SK-N-SH treated with all-trans-retinoic acid at 6 μM for 48 hours (cell line): Measurements from ENCODE around the gene BRD7.

Experiments
- TCF4 ChIP-seq: fragments of 250-450 bp; sonication (Bioruptor Pico); IDR thresholded peaks from 2 replicates; pipeline ENCODE4 v1.8.0; 2021; ENCODE audit warnings: mild to moderate bottlenecking, moderate library complexity, borderline replicate concordance
- ZNF8 ChIP-seq: fragments of 450-650 bp; formaldehyde crosslinking; IDR thresholded peaks from 2 replicates; pipeline ENCODE4 v1.5.0; 2020; ENCODE audit warnings: mild to moderate bottlenecking, moderate library complexity
- TF ChIP-seq, protein P1 (sequence below): fragments of 250-450 bp; sonication (Bioruptor Pico); IDR thresholded peaks from 2 replicates; pipeline ENCODE4 v1.5.0; 2020; ENCODE audit warnings: mild to moderate bottlenecking, moderate library complexity

DNA sequence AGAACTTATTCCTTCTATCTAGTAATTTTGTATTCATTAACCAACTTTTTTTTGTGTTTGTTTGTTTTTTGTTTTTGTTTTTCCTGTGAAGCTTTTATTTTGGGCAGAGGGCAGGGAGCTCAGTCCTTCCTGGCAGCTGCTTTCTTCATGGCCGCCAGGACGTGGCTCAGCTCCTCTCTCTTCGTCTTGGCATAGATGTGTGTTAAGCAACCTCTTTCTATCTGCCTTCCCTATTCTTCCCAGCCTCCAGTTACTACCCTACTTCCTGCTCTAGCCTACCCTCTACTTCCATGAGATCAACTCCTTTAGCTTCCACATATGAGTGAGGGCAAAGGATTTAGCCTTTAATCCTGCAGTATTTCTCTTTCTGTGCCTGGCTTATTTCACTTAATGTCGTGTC, 8.2 kb upstream of the BRD7 start:
- TF ChIP-seq TCF4 (CRISPR knock-in tag): no peak
- TF ChIP-seq ZNF8 (CRISPR knock-in tag): no peak
- TF ChIP-seq, protein P1, sequence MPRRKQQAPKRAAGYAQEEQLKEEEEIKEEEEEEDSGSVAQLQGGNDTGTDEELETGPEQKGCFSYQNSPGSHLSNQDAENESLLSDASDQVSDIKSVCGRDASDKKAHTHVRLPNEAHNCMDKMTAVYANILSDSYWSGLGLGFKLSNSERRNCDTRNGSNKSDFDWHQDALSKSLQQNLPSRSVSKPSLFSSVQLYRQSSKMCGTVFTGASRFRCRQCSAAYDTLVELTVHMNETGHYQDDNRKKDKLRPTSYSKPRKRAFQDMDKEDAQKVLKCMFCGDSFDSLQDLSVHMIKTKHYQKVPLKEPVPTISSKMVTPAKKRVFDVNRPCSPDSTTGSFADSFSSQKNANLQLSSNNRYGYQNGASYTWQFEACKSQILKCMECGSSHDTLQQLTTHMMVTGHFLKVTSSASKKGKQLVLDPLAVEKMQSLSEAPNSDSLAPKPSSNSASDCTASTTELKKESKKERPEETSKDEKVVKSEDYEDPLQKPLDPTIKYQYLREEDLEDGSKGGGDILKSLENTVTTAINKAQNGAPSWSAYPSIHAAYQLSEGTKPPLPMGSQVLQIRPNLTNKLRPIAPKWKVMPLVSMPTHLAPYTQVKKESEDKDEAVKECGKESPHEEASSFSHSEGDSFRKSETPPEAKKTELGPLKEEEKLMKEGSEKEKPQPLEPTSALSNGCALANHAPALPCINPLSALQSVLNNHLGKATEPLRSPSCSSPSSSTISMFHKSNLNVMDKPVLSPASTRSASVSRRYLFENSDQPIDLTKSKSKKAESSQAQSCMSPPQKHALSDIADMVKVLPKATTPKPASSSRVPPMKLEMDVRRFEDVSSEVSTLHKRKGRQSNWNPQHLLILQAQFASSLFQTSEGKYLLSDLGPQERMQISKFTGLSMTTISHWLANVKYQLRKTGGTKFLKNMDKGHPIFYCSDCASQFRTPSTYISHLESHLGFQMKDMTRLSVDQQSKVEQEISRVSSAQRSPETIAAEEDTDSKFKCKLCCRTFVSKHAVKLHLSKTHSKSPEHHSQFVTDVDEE: no peak
